Measurements from ENCODE around the gene ATP5PO. TPM values are rescaled to one million over a fixed set of nuclear protein-coding genes. Genes with fewer than 3 reads are reported as not detected.

The ATP5PO gene, protein sequence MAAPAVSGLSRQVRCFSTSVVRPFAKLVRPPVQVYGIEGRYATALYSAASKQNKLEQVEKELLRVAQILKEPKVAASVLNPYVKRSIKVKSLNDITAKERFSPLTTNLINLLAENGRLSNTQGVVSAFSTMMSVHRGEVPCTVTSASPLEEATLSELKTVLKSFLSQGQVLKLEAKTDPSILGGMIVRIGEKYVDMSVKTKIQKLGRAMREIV
- 191 and 193 TPM in 2 replicates for total RNA-seq
- long read RNA-seq, transcript ATP5PO-201 (7 exons, 932 nt), result major isoform, 58 of 71 reads
- long read RNA-seq, partial matches to known transcripts, result 6 of 71 reads
- long read RNA-seq, other reads (novel, unspliced or antisense), result 6 of 71 reads

DNA sequence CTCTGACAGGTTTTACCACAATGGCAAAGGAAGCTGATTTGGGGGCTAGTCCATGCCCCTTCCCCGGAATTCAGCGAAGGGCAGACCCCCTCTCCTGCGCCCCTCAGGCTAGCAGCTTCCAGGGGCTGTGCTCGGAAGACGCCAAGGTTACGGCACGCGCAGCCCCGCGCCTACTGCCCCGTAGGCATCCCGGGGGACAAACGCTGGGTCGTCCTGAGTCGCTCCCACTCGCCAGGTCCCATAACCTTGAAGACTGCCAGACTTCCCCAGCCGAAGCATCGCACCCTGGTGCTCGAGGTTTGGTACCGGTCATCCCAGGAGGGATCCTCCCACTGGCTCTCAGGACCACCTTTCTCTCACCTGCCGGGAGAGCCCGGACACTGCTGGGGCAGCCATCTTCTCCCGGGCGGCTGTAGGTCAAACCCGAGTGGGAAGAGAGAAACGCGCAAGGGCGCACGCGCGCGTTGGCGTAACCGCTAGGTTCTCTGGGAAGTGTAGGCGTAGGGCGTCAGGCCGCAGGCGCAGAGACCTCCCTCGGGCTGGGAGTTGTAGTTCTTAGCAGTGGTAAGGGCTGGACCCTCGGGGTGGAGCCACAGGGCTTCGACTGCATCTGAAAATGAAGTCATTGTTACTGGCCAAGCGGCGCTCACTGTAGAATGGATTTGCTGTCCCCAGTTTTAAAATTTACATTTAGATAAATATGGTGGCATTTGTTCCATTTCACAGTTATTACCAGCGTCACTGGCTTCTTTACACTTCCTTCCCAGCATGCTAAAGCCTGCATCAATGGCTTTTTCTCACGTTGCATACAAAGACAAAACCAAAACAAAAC is at the start of gene ATP5PO:
TSS of gene ATP5PO (minus strand) at position 437 of the 832 bp plus-strand sequence. CDS start at position 396, 41 bp downstream.
- peaks cover 9% of the 10 kb centered on the region for H3K4me1 Mint-ChIP-seq (ENCODE audit: low read depth)
- no peaks in the 10 kb centered on the region for H3K9me3 Mint-ChIP-seq (ENCODE audit: low read depth)
- peaks cover 5% of the 10 kb centered on the region for H3K36me3 Mint-ChIP-seq (ENCODE audit: insufficient read depth)
- H3K27ac Mint-ChIP-seq, result peak within 1 kb of the TSS; percentile 97
- TF ChIP-seq, protein P1, sequence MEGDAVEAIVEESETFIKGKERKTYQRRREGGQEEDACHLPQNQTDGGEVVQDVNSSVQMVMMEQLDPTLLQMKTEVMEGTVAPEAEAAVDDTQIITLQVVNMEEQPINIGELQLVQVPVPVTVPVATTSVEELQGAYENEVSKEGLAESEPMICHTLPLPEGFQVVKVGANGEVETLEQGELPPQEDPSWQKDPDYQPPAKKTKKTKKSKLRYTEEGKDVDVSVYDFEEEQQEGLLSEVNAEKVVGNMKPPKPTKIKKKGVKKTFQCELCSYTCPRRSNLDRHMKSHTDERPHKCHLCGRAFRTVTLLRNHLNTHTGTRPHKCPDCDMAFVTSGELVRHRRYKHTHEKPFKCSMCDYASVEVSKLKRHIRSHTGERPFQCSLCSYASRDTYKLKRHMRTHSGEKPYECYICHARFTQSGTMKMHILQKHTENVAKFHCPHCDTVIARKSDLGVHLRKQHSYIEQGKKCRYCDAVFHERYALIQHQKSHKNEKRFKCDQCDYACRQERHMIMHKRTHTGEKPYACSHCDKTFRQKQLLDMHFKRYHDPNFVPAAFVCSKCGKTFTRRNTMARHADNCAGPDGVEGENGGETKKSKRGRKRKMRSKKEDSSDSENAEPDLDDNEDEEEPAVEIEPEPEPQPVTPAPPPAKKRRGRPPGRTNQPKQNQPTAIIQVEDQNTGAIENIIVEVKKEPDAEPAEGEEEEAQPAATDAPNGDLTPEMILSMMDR (IDR thresholded peaks at IDR 0.05; ENCODE audit: unreplicated experiment), result no peak
- peak within 1 kb of the TSS; percentile 96 for H3K4me3 Mint-ChIP-seq (ENCODE audit: low read depth)
- H3K27me3 Mint-ChIP-seq, result no peaks in the 10 kb centered on the region
- peak; percentile 90 for DNase-seq (ENCODE audit: low spot score, unreplicated experiment)

DNA sequence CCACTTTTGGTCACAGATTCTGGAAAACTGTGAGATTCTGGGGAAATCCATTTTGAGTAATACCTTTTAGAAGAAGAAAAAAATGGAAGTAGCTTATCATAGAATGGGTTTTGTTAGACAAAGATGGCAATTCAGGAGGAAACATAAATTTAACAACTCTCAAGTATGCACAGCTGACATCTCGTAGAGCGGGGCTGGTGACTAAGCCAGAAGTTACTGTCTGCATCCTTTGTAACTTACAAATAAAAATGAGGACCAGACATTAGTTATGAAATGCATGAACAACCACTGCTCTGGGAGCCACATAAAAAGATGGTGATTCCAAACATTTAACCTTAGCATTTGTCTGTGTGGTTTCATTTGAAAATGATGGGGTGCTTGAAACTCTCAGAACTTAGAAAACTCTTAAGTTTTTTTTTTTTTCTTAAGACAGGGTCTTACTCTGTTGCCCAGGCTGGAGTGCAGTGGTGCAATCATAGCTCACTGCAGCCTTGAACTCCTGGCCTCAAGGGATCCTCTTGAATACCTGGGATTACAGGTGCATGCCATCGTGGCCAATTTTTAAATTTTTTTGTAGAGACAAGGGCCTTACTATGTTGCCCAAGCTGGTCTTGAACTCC is 49.2 kb upstream of the ATP5PO start:
- no peak for DNase-seq (ENCODE audit: low spot score, unreplicated experiment)
- H3K27ac Mint-ChIP-seq, result no peak overlapping the region

DNA sequence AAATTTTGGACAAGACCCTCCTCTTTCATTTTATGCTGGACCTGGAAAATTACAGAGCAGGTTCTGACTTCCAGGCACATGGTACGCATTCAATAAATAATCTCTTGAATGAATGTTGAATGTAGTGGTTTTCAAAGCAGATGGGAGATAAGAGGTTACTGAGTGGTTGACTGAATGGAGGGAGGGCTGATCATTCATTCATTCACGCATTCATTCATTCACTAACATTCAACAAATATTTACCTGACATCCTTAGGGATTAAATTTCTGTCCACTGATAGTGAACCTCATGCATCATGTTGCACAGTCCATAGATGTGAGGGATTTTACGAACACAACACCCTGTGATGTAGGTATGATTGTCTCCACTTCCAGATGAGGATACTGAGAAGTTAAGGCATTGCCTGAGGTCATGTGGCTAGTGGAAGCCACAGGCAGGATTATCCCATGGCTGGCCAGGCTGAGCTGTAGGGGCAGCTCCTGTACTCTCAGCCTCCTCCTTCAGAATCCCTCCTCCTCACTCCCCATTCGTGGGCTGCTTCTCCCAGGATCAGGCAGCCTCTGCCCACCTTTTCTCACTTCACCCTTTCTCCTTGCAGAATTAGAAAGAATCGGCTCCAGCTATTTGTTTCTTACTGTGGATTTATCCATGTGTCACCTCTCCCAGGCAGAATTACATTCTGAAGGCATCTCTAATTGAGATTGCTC is 48.4 kb upstream of the ATP5PO start:
- peaks cover 8% of the 10 kb centered on the region for H3K9me3 Mint-ChIP-seq (ENCODE audit: low read depth)
- DNase-seq (ENCODE audit: low spot score, unreplicated experiment), result no peak
- no peak overlapping the region for H3K27ac Mint-ChIP-seq
- peaks cover 2% of the 10 kb centered on the region for H3K27me3 Mint-ChIP-seq
- peaks cover 14% of the 10 kb centered on the region for H3K36me3 Mint-ChIP-seq (ENCODE audit: insufficient read depth)
- TF ChIP-seq, protein P1 (IDR thresholded peaks at IDR 0.05; ENCODE audit: unreplicated experiment), result no peak
- no peak overlapping the region for H3K4me3 Mint-ChIP-seq (ENCODE audit: low read depth)
- peaks cover 18% of the 10 kb centered on the region for H3K4me1 Mint-ChIP-seq (ENCODE audit: low read depth)

More for the DNA sequence above, 49.2 kb upstream of the ATP5PO start:
- peaks cover 2% of the 10 kb centered on the region for H3K27me3 Mint-ChIP-seq
- peaks cover 11% of the 10 kb centered on the region for H3K36me3 Mint-ChIP-seq (ENCODE audit: insufficient read depth)
- TF ChIP-seq, protein P1 (IDR thresholded peaks at IDR 0.05; ENCODE audit: unreplicated experiment), result no peak
- peaks cover 21% of the 10 kb centered on the region for H3K4me1 Mint-ChIP-seq (ENCODE audit: low read depth)
- H3K9me3 Mint-ChIP-seq (ENCODE audit: low read depth), result peaks cover 2% of the 10 kb centered on the region
- H3K4me3 Mint-ChIP-seq (ENCODE audit: low read depth), result no peak overlapping the region

DNA sequence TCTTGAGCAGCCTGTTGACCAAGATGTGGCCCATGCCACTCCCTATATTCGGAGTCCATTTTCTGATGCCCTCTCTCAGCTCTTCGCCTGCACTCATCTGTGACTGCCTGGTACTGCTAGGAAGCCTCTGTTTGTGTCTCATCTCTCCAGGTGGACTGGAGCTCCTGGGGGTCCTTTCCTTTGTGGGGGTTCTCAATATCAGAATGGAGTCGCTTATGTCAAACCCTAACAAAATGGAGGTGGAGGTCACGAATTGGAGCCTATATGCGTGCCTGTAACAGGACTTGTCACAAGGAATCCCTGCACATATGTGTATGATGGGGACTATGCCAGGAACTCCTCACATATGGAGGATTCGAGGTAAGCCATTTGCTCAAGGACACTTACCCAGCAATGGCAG is 46.7 kb upstream of the ATP5PO start:
- Mint-ChIP-seq H3K36me3 (ENCODE audit: insufficient read depth) (peaks cover 14% of the 10 kb centered on the region), H3K27me3 (peaks cover 2% of the 10 kb centered on the region)

More for the DNA sequence above, 46.7 kb upstream of the ATP5PO start:
- TF ChIP-seq, protein P1 (IDR thresholded peaks at IDR 0.05; ENCODE audit: unreplicated experiment), result no peak
- H3K4me3 Mint-ChIP-seq (ENCODE audit: low read depth), result no peak overlapping the region
- peaks cover 10% of the 10 kb centered on the region for H3K9me3 Mint-ChIP-seq (ENCODE audit: low read depth)
- H3K27ac Mint-ChIP-seq, result no peak overlapping the region
- peaks cover 10% of the 10 kb centered on the region for H3K4me1 Mint-ChIP-seq (ENCODE audit: low read depth)
- DNase-seq (ENCODE audit: low spot score, unreplicated experiment), result no peak
